ENCODE data around the gene COX7B2.
A peak's percentile ranks its signal among the peaks of the same experiment; 100 is the strongest.

The COX7B2 gene

DNA sequence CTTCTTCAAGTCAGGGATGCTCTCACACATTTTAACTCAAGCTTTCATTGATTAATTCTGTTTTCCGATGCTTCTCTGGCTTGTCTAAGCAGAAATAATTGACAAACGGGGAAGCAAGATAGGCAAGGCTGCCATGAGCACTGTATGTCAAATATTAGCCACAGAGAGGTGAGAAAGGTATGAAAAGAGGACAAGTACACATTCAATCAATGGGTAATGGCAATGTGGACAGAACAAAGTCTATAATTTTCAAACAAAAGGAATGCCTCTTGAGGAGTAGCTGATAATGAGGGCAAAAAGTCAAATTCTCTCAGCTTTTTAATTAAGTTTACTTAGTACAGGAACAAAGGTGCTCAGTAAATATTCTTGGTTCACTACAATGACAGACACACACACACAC lies 19.6 kb downstream of the COX7B2 start:
- no peak for DNase-seq (ENCODE audit: low spot score)

DNA sequence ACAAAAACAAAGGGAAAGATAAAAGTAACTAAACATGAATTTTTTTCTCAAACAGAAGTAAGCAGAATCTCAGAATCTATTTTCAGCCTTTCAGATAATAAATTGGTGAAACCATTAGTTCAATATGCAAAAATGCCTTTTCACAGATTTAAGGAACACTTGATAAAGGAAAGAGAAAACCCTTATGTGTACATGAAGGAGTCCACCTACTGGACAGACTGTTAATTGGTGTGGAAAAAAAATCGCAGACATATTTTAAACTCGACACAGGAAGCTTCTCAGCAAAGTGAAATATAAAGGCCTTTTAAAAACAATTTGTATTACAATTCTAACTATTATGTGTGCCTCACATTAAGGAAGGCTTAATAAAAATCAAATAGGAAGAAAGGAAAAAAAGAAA lies 22.3 kb downstream of the COX7B2 start:
- DNase-seq (ENCODE audit: low spot score) = peak; percentile 27

DNA sequence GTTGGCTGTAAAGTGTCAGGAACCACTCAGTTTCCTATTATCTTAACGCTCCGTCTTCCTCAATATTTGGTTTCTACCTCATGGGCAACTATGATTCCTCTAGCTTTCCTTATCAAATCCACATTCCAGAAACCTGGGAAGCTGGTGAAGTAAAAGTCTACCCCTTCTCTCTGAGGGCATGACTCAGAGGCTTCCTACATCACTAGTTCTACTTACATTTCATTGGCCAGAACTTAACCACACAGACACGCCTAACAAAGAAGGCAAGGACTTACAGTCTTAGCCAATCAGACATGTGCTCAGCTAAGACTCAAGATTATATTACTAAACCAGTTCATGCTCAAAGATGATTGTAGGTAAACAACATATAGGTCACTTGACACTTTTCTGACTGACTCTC lies 30.4 kb downstream of the COX7B2 start:
- no peak for DNase-seq (ENCODE audit: low spot score)

DNA sequence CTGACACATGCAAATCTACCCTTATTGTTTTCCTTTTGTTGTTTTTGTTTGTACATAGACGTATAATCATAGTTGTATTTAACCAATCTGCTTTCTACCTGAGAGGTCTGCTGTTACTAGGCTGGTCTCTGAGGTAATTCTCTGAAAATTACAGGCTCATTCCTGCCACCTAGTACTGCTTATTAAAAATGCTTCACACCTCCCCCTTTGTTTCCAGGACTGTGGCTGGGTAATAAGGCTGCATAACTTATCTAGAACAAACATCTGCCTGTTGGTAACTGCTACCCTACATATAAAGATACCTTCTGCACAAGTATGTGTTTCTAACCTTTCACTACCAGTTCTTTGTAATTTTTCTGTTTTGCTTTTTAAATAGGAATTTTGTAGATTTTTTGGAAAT lies 34.2 kb downstream of the COX7B2 start:
- no peak for DNase-seq (ENCODE audit: low spot score)

DNA sequence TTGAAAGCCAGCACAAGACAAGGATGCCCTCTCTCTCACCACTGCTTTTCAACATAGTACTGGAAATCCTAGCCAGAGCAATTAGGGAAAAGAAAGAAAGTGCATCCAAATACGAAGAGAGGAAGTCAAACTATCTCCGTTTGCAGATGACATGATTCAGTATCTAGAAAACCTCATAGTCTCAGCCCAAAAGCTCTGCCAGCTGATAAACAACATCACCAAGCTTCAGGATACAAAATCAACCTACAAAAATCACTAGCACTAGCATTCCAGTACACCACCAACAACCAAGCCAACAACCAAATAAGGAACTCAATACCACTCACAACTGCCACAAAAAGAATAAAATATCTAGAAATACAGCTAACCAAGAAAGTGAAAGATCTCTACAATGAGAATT lies 38.6 kb downstream of the COX7B2 start:
- DNase-seq (ENCODE audit: low spot score) = no peak

DNA sequence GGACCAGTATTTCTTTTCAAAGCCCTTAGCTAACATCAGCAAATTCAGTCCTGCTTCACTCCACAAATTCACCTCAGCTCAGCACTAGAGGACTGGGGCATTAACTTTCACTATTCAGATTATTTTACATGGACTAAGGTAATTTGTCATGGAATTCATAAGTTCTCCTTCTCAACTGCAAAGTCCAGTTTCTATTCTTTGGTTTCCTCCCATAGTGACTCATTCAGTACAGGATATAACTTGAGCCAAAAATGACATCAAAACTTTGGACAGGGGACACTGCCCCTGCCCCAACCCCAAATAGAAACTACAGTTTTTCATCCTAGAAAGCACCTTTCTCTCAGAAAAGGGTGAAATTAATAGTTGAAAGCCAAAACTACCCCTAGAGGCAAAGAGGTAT lies 52.7 kb downstream of the COX7B2 start:
- DNase-seq (ENCODE audit: low spot score) = no peak

DNA sequence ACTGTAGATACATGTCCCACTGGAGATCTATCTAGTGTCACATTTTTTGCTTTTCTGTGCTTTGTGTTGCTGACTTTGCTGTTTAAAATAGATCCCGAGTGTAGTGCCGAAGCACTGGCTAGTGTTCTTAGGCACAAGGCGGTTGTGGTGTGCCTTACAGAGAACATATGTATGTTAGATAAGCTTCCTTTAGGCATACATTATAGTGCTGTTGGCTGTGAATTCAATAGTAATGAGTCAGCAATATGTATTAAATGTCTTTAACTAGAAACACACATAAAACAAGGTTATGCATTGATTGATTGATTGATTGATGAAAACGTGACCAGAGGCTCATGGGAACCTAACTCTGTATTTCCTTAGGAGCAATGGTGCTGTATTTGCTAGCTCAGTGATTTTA lies 56.2 kb downstream of the COX7B2 start:
- no peak for DNase-seq (ENCODE audit: low spot score)

DNA sequence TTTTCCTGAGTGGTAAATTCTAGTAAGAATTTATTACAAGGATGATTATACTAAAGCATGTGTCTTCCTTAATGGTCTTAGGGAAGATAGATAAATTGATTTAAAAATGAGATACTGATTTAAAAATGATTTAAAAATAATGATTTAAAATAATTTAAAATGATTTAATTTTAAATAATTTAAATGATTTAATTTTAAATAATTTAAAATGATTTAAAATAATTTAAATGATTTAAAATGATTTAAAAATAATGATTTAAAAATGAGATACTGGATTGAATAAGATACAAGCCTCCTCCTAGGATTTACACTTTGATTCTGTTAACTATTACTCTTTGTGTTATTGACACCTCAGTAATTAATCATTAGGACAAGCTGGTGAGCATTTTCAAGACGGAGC lies 59.0 kb downstream of the COX7B2 start:
- no peak for DNase-seq (ENCODE audit: low spot score)

DNA sequence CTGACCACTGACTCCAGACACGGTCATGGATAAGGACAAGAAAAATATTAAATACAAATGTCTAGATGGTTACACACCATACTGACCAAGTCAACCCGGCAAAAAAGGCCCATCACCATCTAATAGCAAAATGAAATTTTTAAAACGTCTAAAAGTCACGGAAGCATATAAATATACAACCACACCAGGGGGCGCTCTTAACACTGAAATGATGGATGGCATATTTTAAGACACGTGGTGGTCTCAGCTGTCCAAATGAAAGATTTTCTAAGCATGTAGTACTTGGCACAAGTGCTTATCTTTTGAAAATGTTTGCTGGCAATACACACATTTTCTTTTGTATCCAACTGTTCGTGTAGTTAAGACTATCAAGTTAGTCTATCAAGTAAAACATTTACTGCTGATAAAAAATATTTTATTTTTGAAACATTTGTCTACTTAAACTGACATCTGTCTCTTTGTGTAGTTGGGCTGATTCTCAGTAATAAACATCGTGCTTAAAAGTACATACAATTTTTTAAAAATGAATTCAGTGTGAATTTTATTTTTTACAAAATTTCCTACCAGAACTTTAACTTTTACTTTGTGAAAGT lies 64.6 kb downstream of the COX7B2 start:
- peak; percentile 74 for DNase-seq (ENCODE audit: low spot score)

DNA sequence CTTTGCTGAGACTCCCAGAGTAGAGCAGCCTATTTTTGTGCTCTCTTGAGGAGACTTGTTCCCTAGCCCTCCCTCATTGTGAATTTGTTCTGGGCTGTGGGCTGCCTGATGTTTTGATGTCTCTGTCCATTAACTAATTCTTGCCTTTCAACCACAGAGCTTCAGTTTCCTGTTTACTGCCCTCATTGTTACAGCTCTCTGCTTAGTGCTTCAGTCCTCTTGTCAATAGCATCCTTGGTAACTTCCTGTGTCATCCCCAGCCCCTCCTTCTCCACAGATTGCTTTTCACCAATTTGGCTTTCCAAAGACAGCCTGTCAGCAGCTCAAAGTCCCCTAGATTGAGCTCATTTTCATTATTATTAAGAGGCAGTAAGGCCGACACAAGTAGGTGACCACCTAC lies 69.9 kb downstream of the COX7B2 start:
- peak; percentile 91 for DNase-seq (ENCODE audit: low spot score)

DNA sequence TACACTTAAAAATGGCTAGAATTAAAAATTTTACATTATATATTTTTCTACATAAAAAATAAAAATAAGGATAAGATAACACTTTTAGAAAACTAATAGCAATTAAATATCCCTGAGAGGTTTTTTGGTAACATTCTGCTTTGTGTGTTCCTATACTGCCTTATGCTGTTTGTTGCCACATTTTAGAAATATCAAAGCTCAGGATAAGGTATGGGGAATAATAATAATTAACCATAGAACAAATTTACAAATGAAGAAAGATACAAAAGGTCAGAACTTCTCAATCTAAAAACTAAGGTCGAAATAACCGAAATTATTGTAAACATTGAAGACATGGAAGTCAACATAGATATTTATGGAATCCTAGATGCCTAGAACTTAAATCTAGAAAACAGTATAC lies 71.4 kb downstream of the COX7B2 start:
- DNase-seq (ENCODE audit: low spot score) = no peak

DNA sequence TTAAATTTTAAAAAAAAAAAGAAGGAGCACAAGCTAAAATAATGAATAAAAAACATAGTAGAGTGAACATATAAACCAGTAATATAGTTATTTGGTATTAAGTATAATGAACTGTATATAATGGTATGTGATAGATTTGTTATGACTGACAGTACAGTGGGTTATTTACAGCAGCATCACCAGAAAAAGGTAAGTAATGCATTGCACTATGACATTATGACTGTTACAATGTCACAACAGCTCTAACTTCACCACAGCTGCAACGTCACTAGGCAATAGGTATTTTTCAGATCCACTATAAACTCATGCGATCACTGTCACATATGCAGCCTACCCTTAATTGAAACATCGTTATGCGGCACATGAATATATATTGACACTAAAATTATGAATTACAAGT lies 72.5 kb downstream of the COX7B2 start:
- no peak for DNase-seq (ENCODE audit: low spot score)

DNA sequence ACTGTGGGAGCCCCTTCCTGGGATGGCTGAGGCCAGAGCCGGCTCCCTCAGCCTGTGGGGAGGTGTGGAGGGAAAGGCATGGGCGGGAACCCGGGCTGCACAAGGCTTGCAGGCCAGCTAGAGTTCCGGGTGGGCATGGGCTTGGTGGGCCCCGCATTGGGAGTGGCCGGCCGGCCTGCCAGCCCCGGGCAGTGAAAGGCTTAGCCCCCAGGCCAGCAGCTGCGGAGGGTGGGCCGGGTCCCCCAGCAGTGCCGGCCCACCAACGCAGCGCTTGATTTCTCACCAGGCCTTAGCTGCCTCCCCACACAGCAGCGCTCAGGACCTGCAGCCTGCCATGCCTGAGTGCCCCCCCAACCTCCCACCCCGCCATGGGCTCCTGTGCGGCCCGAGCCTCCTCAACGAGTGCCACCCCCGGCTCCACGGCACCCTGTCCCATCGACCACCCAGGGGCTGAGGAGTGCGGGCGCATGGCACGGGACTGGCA lies 78.0 kb downstream of the COX7B2 start:
- DNase-seq (ENCODE audit: low spot score) = no peak

DNA sequence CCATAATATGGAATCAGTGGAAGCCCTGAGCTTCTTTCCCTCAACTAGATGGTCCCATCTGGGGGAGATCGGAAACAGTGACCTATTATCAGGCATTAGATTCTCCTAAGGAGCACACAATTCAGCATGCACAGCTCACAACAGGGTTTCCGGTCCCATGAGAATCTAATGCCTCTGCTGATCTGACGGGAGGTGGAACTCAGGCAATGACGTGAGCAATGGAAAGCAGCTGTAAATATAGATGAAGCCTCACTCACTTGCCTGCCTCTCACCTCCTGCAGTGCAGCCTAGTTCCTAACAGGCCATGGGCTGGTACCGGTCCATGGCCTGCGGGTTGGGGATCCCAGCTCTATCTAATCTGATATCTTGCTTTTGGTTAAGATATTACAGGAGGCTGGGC lies 88.9 kb downstream of the COX7B2 start:
- DNase-seq (ENCODE audit: low spot score) = no peak

DNA sequence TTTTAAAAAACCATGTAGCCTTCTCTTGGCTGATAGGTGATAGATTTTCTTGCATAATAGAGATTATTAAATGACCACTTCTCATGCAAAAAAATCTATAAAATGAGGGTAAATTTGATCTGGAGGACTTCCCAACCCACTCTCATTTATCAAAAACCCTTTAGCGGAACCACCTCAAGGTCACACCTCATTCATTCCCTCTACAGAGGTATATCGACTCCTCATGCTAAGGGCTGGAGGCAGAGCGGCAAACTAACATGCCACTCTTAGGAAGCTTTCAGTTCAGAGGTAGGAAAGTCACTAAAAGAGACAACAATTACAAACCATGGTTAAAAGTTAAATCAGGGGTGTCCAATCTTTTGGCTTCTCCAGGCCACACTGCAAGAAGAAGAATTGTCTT lies 90.0 kb downstream of the COX7B2 start:
- no peak for DNase-seq (ENCODE audit: low spot score)

DNA sequence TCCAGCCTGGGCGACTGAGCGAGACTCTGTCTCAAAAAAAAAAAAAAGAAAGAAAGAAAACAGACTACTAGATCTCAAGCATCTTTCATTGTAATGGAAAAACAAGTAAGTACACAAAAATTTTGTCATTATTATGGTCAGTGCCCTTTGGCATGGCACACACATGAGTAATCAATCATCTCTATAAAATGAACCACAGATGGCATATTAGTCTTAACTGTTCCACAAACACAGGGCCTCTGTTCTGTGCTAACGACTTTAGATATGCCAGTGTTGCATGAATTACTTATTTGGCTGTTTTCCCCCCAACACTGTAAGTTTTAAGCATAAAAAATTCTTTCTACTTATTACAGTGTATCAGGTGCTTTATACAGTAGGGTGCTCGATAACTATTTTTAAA lies 90.4 kb downstream of the COX7B2 start:
- DNase-seq (ENCODE audit: low spot score) = no peak

DNA sequence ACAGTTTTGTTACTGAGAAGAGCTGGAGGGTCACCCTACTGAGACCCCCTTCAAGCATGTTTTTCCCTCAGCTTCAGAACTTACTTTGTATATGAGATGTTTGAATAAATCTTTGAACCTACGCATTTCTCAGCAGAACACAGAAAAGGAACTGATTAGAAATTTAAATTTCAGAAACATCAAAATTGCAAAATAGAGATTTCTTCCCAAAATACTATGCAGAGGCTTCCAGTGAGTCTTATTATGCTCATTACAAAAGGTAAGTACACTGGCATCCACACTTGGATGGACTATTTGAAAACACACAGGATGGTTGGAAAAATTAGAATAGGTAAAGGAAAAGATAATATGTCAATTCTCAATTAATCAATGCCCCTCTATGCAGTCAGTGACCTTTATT lies 91.2 kb downstream of the COX7B2 start:
- no peak for DNase-seq (ENCODE audit: low spot score)

DNA sequence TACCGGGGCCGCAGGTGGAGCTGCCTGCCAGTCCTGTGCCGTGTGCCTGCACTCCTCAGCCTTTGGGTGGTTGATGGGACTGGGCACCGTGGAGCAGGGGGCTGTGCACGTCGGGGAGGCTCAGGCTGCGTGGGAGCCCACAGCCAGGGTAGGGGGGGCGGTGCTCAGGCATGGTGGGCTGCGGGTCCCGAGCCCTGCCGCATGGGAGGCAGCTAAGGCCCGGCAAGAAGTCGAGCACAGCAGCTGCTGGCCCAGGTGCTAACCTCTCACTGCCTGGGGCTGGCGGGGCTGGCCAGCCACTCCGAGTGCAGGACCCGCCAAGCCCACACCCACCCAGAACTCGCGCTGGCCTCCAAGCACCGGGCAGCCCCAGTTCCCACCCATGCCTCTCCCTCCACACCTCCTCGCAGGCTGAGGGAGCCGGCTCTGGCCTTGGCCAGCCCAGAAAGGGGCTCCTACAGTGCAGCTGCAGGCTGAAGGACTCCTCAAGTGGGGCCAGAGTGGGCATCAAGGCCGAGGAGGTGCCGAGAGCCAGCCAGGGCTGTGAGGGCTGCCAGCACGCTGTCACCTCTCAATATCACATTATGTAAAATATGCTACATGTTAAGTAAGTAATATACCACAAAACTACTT lies 104.1 kb downstream of the COX7B2 start:
- DNase-seq (ENCODE audit: low spot score) = no peak

DNA sequence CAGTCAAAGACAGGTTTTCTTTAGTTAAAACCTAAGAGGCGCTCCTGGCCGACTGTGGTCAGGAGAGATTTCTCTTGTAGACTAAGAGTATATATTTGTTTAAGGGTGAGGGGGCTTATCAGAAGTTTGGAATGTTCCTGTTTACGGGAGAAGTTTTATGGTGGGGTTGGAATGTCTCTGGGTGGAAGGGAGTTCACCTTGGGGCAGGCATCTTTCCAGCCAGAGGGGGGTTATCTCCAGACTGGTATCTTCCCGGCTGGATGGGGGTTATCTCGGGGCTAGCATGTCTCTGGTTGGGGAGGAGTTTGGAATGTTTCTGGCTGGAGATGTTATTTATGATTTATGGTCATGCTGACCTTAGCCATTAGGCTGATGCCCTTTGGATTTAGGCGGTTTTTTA lies 116.0 kb downstream of the COX7B2 start:
- DNase-seq (ENCODE audit: low spot score) = no peak

DNA sequence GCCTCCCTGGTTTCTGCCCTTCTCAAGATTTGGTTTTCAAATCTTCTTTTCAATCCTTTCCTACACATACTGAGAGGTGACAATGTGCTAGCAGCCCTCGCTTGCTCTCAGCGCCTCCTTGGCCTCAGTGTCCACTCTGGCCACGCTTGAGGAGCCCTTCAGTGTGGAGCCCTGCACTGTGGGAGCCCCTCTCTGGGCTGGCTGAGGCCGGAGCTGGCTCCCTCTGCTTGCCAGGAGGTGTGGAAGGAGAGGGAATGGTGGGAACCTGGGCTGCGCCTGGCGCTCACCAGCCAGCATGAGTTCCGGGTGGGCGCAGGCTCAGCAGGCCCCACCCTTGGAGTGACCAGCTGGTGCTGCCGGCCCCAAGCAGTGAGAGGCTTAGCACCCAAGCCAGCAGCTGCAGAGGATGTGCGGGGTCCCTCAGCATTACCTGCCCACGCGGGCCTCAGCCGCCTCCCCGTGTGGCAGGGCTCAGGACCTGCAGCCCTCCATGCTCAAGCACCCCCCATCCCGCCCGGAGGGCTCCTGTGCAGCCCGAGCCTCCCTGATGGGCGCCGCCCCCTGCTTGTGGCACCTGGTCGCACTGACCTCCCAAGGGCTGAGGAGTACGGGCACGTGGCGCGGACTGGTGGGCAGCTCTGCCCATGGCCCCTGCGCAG lies 127.5 kb downstream of the COX7B2 start:
- no peak for DNase-seq (ENCODE audit: low spot score)

DNA sequence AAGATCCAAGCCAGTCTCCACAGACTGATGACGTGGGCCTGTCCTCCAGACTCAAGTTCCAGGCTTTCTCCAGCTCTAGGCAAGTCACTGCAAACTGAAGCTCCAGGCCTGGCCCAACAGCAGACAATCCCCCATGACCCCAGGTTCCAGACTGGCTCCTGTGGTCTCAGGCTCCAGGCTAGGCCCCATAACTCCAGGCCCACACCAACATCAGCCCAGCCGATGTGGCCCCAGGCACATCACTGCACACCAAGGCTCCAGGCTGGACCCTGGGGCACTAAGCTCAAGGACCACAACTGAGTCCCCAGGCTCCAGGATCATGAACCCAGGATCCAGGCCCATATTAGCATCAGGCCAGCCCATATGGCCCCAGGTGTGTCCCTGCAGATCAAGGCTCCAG lies 143.6 kb downstream of the COX7B2 start:
- DNase-seq (ENCODE audit: low spot score) = no peak

DNA sequence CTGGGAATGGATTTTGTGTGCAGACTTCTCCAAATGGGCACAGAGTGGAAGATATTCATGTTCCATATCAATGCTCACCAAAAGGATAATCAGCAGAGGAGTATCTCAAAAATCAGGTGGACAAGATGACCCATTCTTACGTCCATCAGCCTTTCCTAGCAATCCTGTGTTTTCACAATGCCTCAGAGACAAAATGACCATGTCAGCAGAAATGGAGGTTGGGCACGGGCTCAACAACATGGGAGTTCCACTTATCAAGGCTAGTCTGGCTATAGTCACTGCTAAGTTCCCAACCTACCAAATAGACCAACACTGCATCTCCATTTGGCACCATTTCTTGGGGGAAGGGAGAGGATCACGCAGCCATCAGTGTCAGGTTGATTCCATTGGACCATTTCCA lies 179.0 kb downstream of the COX7B2 start:
- no peak for DNase-seq (ENCODE audit: low spot score)

DNA sequence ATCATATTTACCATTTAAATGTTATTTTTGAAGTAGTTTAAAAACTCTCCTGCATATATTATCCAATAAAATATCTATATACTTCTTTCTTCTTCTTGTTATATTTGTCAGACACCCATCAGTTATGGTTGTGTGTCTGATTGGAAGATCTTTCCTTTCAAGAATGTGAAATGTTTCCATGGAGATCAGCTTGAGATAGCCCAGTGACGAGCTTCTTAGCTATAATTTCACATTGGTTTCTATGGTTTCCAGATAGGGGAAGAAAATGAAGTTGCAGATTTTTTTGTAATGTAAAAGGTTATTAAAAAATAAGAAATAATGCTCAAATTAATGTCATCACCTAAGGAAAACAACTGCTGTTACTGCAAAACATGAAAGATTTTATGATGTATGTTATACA lies 189.0 kb downstream of the COX7B2 start:
- DNase-seq (ENCODE audit: low spot score) = no peak

DNA sequence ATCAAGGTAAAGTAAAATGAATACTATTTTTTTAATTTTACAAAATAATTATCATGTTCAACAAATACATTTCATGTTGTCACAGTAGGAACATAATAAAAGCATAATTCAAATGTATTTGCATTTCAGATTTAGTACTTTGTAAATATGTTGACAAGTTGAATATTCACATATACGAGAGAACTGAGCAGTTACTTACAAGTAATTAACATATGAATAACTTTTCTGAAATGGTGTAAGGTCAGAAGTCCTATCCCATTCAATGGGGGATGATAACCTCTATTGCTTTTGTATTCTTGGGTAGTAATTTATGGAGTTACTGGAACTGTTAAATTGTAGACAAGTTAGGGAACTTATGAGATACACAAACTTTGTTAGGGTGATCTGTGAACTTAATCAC lies 191.1 kb downstream of the COX7B2 start:
- no peak for DNase-seq (ENCODE audit: low spot score)
